ENCODE data around the gene ZNF500. TPM values are rescaled to one million over a fixed set of nuclear protein-coding genes. Genes with fewer than 3 reads are reported as not detected.

ZNF500 gene
- polyA plus RNA-seq, 2 of the 4 experiments (the other 2 are of a cell fraction) = 4.6 to 6.7 TPM

- ChIA-PET CTCF (interaction anchor here (0.6 to 1.1 kb wide), 2 partner anchors 9 to 24 kb away, joined by 3 read pairs; no protein-coding TSS in a partner anchor), POLR2A (interaction anchor here (1.7 kb wide), 1 partner anchor 27 kb away, joined by 4 read pairs; no protein-coding TSS in a partner anchor)
- FAIRE-seq = no peak
- no peak overlapping the region for H3K27ac ChIP-seq
- DNase-seq (ENCODE audit: low read depth in 1 of 2, low spot score in 1 of 2) = no peak
- no peak for ATAC-seq
- H3K4me3 ChIP-seq = no peak overlapping the region
- H3K9me3 ChIP-seq = no peaks in the 10 kb centered on the region
- TF ChIP-seq SMC3 (IDR thresholded peaks at IDR 0.05) (no peak), POLR2AphosphoS2 (conservative IDR thresholded peaks at IDR 0.05; ENCODE audit: low read length) (no peak), FOXS1 (CRISPR knock-in tag; IDR thresholded peaks at IDR 0.05) (no peak), ESRRA (IDR thresholded peaks at IDR 0.05; ENCODE audit: borderline replicate concordance, low read length) (no peak), ZC3H11A (IDR thresholded peaks at IDR 0.05) (no peak), CHD2 (IDR thresholded peaks at IDR 0.05; ENCODE audit: low read length, partially characterized antibody) (no peak), CEBPB (IDR thresholded peaks at IDR 0.05) (no peak), HOXB5 (CRISPR knock-in tag; IDR thresholded peaks at IDR 0.05) (no peak), RAD21 (conservative IDR thresholded peaks at IDR 0.05 in 1 of 2, IDR thresholded peaks at IDR 0.05 in 1 of 2) (no peak), MYC (IDR thresholded peaks at IDR 0.05; ENCODE audit: borderline replicate concordance, low read length) (no peak), ZNF302 (CRISPR knock-in tag; IDR thresholded peaks at IDR 0.05) (no peak)
- TF ChIP-seq, protein P1, sequence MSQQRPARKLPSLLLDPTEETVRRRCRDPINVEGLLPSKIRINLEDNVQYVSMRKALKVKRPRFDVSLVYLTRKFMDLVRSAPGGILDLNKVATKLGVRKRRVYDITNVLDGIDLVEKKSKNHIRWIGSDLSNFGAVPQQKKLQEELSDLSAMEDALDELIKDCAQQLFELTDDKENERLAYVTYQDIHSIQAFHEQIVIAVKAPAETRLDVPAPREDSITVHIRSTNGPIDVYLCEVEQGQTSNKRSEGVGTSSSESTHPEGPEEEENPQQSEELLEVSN (IDR thresholded peaks at IDR 0.05; ENCODE audit: borderline replicate concordance, low read depth) = no peak
- TF ChIP-seq, protein P2, sequence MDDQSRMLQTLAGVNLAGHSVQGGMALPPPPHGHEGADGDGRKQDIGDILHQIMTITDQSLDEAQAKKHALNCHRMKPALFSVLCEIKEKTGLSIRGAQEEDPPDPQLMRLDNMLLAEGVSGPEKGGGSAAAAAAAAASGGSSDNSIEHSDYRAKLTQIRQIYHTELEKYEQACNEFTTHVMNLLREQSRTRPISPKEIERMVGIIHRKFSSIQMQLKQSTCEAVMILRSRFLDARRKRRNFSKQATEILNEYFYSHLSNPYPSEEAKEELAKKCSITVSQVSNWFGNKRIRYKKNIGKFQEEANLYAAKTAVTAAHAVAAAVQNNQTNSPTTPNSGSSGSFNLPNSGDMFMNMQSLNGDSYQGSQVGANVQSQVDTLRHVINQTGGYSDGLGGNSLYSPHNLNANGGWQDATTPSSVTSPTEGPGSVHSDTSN (IDR thresholded peaks at IDR 0.05) = no peak
- TF ChIP-seq, protein P3, sequence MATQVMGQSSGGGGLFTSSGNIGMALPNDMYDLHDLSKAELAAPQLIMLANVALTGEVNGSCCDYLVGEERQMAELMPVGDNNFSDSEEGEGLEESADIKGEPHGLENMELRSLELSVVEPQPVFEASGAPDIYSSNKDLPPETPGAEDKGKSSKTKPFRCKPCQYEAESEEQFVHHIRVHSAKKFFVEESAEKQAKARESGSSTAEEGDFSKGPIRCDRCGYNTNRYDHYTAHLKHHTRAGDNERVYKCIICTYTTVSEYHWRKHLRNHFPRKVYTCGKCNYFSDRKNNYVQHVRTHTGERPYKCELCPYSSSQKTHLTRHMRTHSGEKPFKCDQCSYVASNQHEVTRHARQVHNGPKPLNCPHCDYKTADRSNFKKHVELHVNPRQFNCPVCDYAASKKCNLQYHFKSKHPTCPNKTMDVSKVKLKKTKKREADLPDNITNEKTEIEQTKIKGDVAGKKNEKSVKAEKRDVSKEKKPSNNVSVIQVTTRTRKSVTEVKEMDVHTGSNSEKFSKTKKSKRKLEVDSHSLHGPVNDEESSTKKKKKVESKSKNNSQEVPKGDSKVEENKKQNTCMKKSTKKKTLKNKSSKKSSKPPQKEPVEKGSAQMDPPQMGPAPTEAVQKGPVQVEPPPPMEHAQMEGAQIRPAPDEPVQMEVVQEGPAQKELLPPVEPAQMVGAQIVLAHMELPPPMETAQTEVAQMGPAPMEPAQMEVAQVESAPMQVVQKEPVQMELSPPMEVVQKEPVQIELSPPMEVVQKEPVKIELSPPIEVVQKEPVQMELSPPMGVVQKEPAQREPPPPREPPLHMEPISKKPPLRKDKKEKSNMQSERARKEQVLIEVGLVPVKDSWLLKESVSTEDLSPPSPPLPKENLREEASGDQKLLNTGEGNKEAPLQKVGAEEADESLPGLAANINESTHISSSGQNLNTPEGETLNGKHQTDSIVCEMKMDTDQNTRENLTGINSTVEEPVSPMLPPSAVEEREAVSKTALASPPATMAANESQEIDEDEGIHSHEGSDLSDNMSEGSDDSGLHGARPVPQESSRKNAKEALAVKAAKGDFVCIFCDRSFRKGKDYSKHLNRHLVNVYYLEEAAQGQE (IDR thresholded peaks at IDR 0.05) = no peak
- peaks cover under 1% of the 10 kb centered on the region; the same call in 1 of the 3 replicates for H3K4me1 ChIP-seq
- 85% methylated on average over 19 of the region's 30 CpGs for WGBS (ENCODE audit: missing lambda C conversion rate)
- no peak overlapping the region for H3K4me2 ChIP-seq
Observed at GRCh38 chr16:4795828-4796572, 29.0 kb upstream of the ZNF500 start.

GRCh38 chr16:4795181-4795827 lies 28.3 kb upstream of the ZNF500 start, which contains the start of gene SMIM22:
Gene SMIM22 (plus strand): TSS chr16:4795369. CDS start chr16:4795735, 366 bp downstream.
- no peak within 1 kb of the TSS for H3K4me3 ChIP-seq
- no peaks in the 10 kb centered on the region for H3K9me3 ChIP-seq
- TF ChIP-seq EHMT2 (IDR thresholded peaks at IDR 0.05; ENCODE audit: low read depth) = no peak
- no peak for TF ChIP-seq CEBPB (IDR thresholded peaks at IDR 0.05)
- TF ChIP-seq SMC3 (IDR thresholded peaks at IDR 0.05) = no peak
- no peak for TF ChIP-seq HMGXB4 (CRISPR knock-in tag; IDR thresholded peaks at IDR 0.05; ENCODE audit: borderline replicate concordance)
- no peak for TF ChIP-seq ATOH8 (CRISPR knock-in tag; IDR thresholded peaks at IDR 0.05; ENCODE audit: low read depth)
- no peak for TF ChIP-seq MAFK (IDR thresholded peaks at IDR 0.05; ENCODE audit: partially characterized antibody)
- no peak for TF ChIP-seq SREBF2 (IDR thresholded peaks at IDR 0.05)
- no peak for TF ChIP-seq HDAC2 (IDR thresholded peaks at IDR 0.05)
- no peak for TF ChIP-seq CBX2 (IDR thresholded peaks at IDR 0.05; ENCODE audit: borderline replicate concordance, low read depth)
- FAIRE-seq (no peak), DNase-seq (ENCODE audit: low read depth in 1 of 2, low spot score in 1 of 2) (no peak), ATAC-seq (no peak; a peak in 1 of 6 replicates)
- CTCF ChIA-PET = interaction anchor here (1.1 kb wide), 1 partner anchor 8 kb away, joined by 3 read pairs; no protein-coding TSS in a partner anchor
- no peak within 1 kb of the TSS for H3K4me2 ChIP-seq
- WGBS (ENCODE audit: missing lambda C conversion rate) = 84% methylated on average over 10 of the region's 14 CpGs
- no peak within 1 kb of the TSS for H3K27ac ChIP-seq
- POLR2A ChIA-PET = interaction anchor here (1.7 kb wide), 1 partner anchor 27 kb away, joined by 4 read pairs; no protein-coding TSS in a partner anchor
- H3K4me1 ChIP-seq = peaks cover under 1% of the 10 kb centered on the region; the same call in 1 of the 3 replicates

Data from A549 (cell line).